K562 treated with DMSO at 1 percent for 4 hours (cell line): ENCODE measurements around the gene OR9A2. TPM values are rescaled to one million over a fixed set of nuclear protein-coding genes. Genes with fewer than 3 reads are reported as not detected.

ENCODE experiments used
- total RNA-seq: library from RNA; unstranded; fragments of 300-600 nt; gene quantifications from 2 replicates; pipeline ENCODE4 v1.2.3, GENCODE V29; 2022; ENCODE audit not compliant: insufficient read depth

OR9A2 gene
- not detected in 2 replicates for total RNA-seq

GRCh38 chr7:143027032-143027431 lies at the start of gene OR9A2:
Gene OR9A2, minus strand, starts transcription at chr7:143027132. Its CDS starts 0 bp downstream, at chr7:143027132.

GRCh38 chr7:143052041-143052440 lies 25.1 kb upstream of the OR9A2 start, which contains the start of gene OR6V1:
Gene OR6V1, plus strand, starts transcription at chr7:143052341. Its CDS starts 0 bp downstream, at chr7:143052341.

Other genes with a start within 250 kb of the OR9A2 start
- gene EPHB6, start 172.1 kb downstream of the OR9A2 start, total RNA-seq = 2.4 and 2.5 TPM in 2 replicates
- 1.0 and 3.1 TPM in 2 replicates for gene TRPV6, start 141.4 kb downstream of the OR9A2 start, total RNA-seq
- gene TRPV5, start 93.4 kb downstream of the OR9A2 start, total RNA-seq = not detected in 2 replicates
- not detected in 2 replicates for gene LLCFC1, start 87.6 kb downstream of the OR9A2 start, total RNA-seq
- gene KEL, start 64.8 kb downstream of the OR9A2 start, total RNA-seq = 18.9 and 25.1 TPM in 2 replicates
- gene OR6V1, start 25.2 kb upstream of the OR9A2 start, total RNA-seq = not detected in 2 replicates
- gene PIP, start 104.9 kb upstream of the OR9A2 start, total RNA-seq = not detected in 2 replicates
- not detected in 2 replicates for gene TAS2R39, start 156.3 kb upstream of the OR9A2 start, total RNA-seq
- not detected in 2 replicates for gene TAS2R40, start 194.9 kb upstream of the OR9A2 start, total RNA-seq
- 165 and 185 TPM in 2 replicates for gene GSTK1, start 236.3 kb upstream of the OR9A2 start, total RNA-seq